GM21717 (cell line): Measurements from ENCODE around the gene SAP130.

ENCODE experiments used
- ATAC-seq: cut with Tn5 transposase; IDR thresholded peaks from one replicate; pipeline ENCODE4 v1.9.1; 2021; ENCODE audit warnings: mild to moderate bottlenecking, moderate library complexity; ENCODE audit not compliant: unreplicated experiment

Gene SAP130

GRCh38 chr2:127897531-127898211 is 130.2 kb downstream of the SAP130 start:
- ATAC-seq = no peak

- no peak for ATAC-seq
Observed at GRCh38 chr2:127893494-127893893, 134.4 kb downstream of the SAP130 start.

- ATAC-seq = no peak
Observed at GRCh38 chr2:127893033-127893432, 134.8 kb downstream of the SAP130 start.

GRCh38 chr2:127891811-127892210 is 136.0 kb downstream of the SAP130 start:
- ATAC-seq = no peak
